Neural progenitor cell (in vitro differentiated cells): ENCODE measurements around the gene COL7A1. TPM values are rescaled to one million over a fixed set of nuclear protein-coding genes. Genes with fewer than 3 reads are reported as not detected.
"Not testable (repeated sequence)": the region's sequence is repeated elsewhere in the genome, so short reads cannot be mapped to it uniquely, and the experiment has no call there.

Experiments
- DNase-seq: peaks from one replicate; pipeline ENCODE4 v3.0.0-alpha.2; 2016; ENCODE audit warnings: low spot score
- H2AFZ ChIP-seq: fragments of 200-600 bp; sonication (generic); replicated peaks from 2 replicates; pipeline ENCODE4 v1.6.1; 2016; ENCODE audit warnings: antibody characterized with exemption
- H3F3A ChIP-seq: fragments of 200-600 bp; sonication (generic); 2 replicates; pipeline ENCODE4 v1.6.1; 2016; ENCODE audit warnings: antibody characterized with exemption, low read depth
- H3K27ac ChIP-seq: fragments of 200-600 bp; sonication (generic); 2 replicates; pipeline ENCODE4 v1.5.1; 2016; ENCODE audit warnings: mild to moderate bottlenecking
- H3K27me3 ChIP-seq: fragments of 200-600 bp; sonication (generic); 2 replicates; pipeline ENCODE4 v1.6.1; 2016; ENCODE audit warnings: mild to moderate bottlenecking, moderate library complexity
- H3K36me3 ChIP-seq: fragments of 200-600 bp; sonication (generic); 2 replicates; pipeline ENCODE4 v1.5.1; 2016
- H3K4me1 ChIP-seq: fragments of 200-600 bp; sonication (generic); 2 replicates; pipeline ENCODE4 v1.6.1; 2016; ENCODE audit warnings: mixed run types
- H3K4me2 ChIP-seq: fragments of 200-600 bp; sonication (generic); 2 replicates; pipeline ENCODE4 v1.6.1; 2016
- H3K4me3 ChIP-seq: fragments of 200-600 bp; sonication (generic); 2 replicates; pipeline ENCODE4 v1.5.1; 2016
- H3K79me2 ChIP-seq: fragments of 200-600 bp; sonication (generic); 2 replicates; pipeline ENCODE4 v1.6.1; 2016; ENCODE audit warnings: low read depth
- H3K9ac ChIP-seq: fragments of 200-600 bp; sonication (generic); 2 replicates; pipeline ENCODE4 v1.6.1; 2016
- H3K9me3 ChIP-seq: fragments of 200-600 bp; sonication (generic); 2 replicates; pipeline ENCODE4 v1.5.1; 2016; ENCODE audit warnings: low read depth
- H4K20me1 ChIP-seq: fragments of 200-600 bp; sonication (generic); 2 replicates; pipeline ENCODE4 v1.6.1; 2016; ENCODE audit warnings: low read depth
- H3K27ac Mint-ChIP-seq: 3 replicates; pipeline ENCODE4 v1.8.0; 2021; ENCODE audit warnings: mixed read lengths
- H3K27me3 Mint-ChIP-seq: 2 replicates; pipeline ENCODE4 v1.8.0; 2022; ENCODE audit warnings: low read depth, mild to moderate bottlenecking, inconsistent platforms, moderate library complexity, mixed read lengths; ENCODE audit not compliant: insufficient read depth
- H3K36me3 Mint-ChIP-seq: 3 replicates; pipeline ENCODE4 v1.8.0; 2021; ENCODE audit warnings: mixed read lengths
- H3K4me1 Mint-ChIP-seq: 3 replicates; pipeline ENCODE4 v1.8.0; 2021; ENCODE audit warnings: mixed read lengths
- H3K4me3 Mint-ChIP-seq: 3 replicates; pipeline ENCODE4 v1.8.0; 2021; ENCODE audit warnings: mild to moderate bottlenecking, moderate library complexity, mixed read lengths
- H3K9me3 Mint-ChIP-seq: 3 replicates; pipeline ENCODE4 v1.8.0; 2020; ENCODE audit warnings: mixed read lengths
- CTCF ChIP-seq: fragments of 200-600 bp; sonication (generic); IDR thresholded peaks from 2 replicates; pipeline ENCODE4 v1.5.1; 2017; ENCODE audit warnings: antibody characterized with exemption, mild to moderate bottlenecking
- EZH2 ChIP-seq: fragments of 200-600 bp; sonication (generic); IDR thresholded peaks from 2 replicates; pipeline ENCODE4 v1.6.1; 2017; ENCODE audit warnings: antibody characterized with exemption, mild to moderate bottlenecking, moderate library complexity
- EZH2phosphoT487 ChIP-seq: fragments of 200-600 bp; sonication (generic); IDR thresholded peaks from 2 replicates; pipeline ENCODE4 v1.6.1; 2017; ENCODE audit warnings: antibody characterized with exemption
- total RNA-seq: library from RNA; depleted of rRNA; stranded (reverse); fragments of >200 nt; gene quantifications from 2 replicates; pipeline ENCODE4 v1.2.3, GENCODE V29; 2015; ENCODE audit warnings: low replicate concordance

Gene COL7A1
- total RNA-seq, 1 donor from 2014 or later, result 3.0 TPM

- no peak overlapping the region for H3K4me3 Mint-ChIP-seq
These were observed 41.8 kb downstream of the COL7A1 start for GRCh38 chr3:48553361-48553760.

GRCh38 chr3:48552111-48552951 is 42.8 kb downstream of the COL7A1 start:
- H3K27ac Mint-ChIP-seq, result no peak overlapping the region
- Histone ChIP-seq H3K4me1 (peaks cover 18% of the 10 kb centered on the region), H3K27me3 (no peaks in the 10 kb centered on the region), H2AFZ (no peak overlapping the region), H4K20me1 (peaks cover 59% of the 10 kb centered on the region), H3K36me3 (no peaks in the 10 kb centered on the region), H3K4me3 (no peak overlapping the region), H3K4me2 (no peak overlapping the region), H3K9me3 (no peaks in the 10 kb centered on the region), H3K79me2 (peaks cover 40% of the 10 kb centered on the region), H3K27ac (no peak overlapping the region), H3K9ac (no peak overlapping the region), H3F3A (peaks cover 11% of the 10 kb centered on the region)
- H3K4me1 Mint-ChIP-seq, result peaks cover 41% of the 10 kb centered on the region
- H3K4me3 Mint-ChIP-seq, result no peak overlapping the region
- no peaks in the 10 kb centered on the region for H3K9me3 Mint-ChIP-seq
- peaks cover 16% of the 10 kb centered on the region for H3K36me3 Mint-ChIP-seq
- H3K27me3 Mint-ChIP-seq, result peaks cover 3% of the 10 kb centered on the region
- no peak for DNase-seq
- TF ChIP-seq EZH2phosphoT487, result no peak
- TF ChIP-seq CTCF, result no peak
- no peak for TF ChIP-seq EZH2

More at GRCh38 chr3:48553361-48553760, 41.8 kb downstream of the COL7A1 start:
- DNase-seq, result no peak
- Histone ChIP-seq H3K4me3 (no peak overlapping the region), H3K9ac (no peak overlapping the region), H3K27ac (no peak overlapping the region), H3K4me2 (no peak overlapping the region), H3K79me2 (peaks cover 40% of the 10 kb centered on the region), H3K9me3 (no peaks in the 10 kb centered on the region), H3K36me3 (no peaks in the 10 kb centered on the region), H3F3A (peaks cover 15% of the 10 kb centered on the region), H4K20me1 (peaks cover 59% of the 10 kb centered on the region), H3K27me3 (no peaks in the 10 kb centered on the region), H3K4me1 (peaks cover 19% of the 10 kb centered on the region), H2AFZ (no peak overlapping the region)
- peaks cover 46% of the 10 kb centered on the region for H3K4me1 Mint-ChIP-seq
- no peaks in the 10 kb centered on the region for H3K9me3 Mint-ChIP-seq
- H3K36me3 Mint-ChIP-seq, result peaks cover 16% of the 10 kb centered on the region
- no peak overlapping the region for H3K27ac Mint-ChIP-seq
- peaks cover 5% of the 10 kb centered on the region for H3K27me3 Mint-ChIP-seq
- TF ChIP-seq EZH2, result no peak
- no peak for TF ChIP-seq CTCF
- no peak for TF ChIP-seq EZH2phosphoT487

- H3K9ac ChIP-seq, H3F3A ChIP-seq, H3K4me2 ChIP-seq, H2AFZ ChIP-seq, H3K36me3 ChIP-seq, H3K4me3 ChIP-seq, DNase-seq, H3K4me3 Mint-ChIP-seq, H3K27me3 Mint-ChIP-seq, H3K9me3 ChIP-seq, H3K27ac ChIP-seq, H3K27me3 ChIP-seq, H3K27ac Mint-ChIP-seq, H3K9me3 Mint-ChIP-seq: not testable (repeated sequence)
- peaks cover 40% of the 10 kb centered on the region for H3K79me2 ChIP-seq
- peaks cover 59% of the 10 kb centered on the region for H4K20me1 ChIP-seq
- Mint-ChIP-seq H3K4me1 (peaks cover 39% of the 10 kb centered on the region), H3K36me3 (peaks cover 23% of the 10 kb centered on the region)
- H3K4me1 ChIP-seq, result peaks cover 18% of the 10 kb centered on the region
These were observed 43.5 kb downstream of the COL7A1 start for GRCh38 chr3:48551651-48552050.
